ENCODE measurements around the gene PCDHGB1.
"Not testable (repeated sequence)": the region's sequence is repeated elsewhere in the genome, so short reads cannot be mapped to it uniquely, and the experiment has no call there.

Gene PCDHGB1

DNA sequence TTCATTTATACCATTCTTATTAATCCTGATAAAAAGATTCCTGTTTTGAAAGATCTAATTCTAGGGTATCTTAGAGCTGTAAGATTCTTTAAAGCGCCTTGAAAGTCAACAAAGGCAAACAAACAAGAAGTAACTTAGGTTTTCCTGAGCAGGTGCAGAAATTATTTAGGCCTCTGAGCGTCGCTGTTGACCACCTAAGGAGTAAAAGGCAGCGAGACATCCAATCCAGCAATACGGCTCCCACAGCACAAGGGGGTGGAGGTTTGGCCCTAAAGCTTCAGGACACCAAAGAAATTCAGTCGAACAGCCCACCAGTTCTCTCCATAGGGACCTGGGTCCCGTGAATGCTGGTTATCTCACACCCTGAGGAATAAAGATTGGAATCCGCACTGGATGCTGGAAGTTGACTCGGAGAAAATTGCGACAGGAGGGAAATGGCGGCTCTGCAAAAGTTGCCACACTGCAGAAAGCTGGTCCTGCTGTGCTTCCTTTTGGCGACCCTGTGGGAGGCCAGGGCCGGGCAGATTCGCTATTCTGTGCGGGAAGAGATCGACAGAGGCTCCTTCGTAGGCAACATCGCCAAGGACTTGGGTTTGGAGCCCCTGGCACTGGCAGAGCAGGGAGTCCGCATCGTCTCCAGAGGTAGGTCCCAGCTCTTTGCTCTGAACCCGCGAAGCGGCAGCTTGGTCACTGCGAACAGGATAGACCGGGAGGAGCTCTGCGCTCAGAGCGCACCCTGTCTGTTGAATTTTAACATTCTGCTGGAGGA lies 11.2 kb upstream of the PCDHGB1 start, which contains the start of gene PCDHGA2:
TSS of gene PCDHGA2 (plus strand) at position 223 of the 769 bp plus-strand sequence.
- peak within 1 kb of the TSS; percentile 47 for H3K4me3 ChIP-seq (ENCODE audit: low read length)
- TF ChIP-seq, protein P1, sequence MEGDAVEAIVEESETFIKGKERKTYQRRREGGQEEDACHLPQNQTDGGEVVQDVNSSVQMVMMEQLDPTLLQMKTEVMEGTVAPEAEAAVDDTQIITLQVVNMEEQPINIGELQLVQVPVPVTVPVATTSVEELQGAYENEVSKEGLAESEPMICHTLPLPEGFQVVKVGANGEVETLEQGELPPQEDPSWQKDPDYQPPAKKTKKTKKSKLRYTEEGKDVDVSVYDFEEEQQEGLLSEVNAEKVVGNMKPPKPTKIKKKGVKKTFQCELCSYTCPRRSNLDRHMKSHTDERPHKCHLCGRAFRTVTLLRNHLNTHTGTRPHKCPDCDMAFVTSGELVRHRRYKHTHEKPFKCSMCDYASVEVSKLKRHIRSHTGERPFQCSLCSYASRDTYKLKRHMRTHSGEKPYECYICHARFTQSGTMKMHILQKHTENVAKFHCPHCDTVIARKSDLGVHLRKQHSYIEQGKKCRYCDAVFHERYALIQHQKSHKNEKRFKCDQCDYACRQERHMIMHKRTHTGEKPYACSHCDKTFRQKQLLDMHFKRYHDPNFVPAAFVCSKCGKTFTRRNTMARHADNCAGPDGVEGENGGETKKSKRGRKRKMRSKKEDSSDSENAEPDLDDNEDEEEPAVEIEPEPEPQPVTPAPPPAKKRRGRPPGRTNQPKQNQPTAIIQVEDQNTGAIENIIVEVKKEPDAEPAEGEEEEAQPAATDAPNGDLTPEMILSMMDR (conservative IDR thresholded peaks at IDR 0.05; ENCODE audit: low read length): peak; percentile 66
- DNase-seq (ENCODE audit: low read depth): peak; percentile 64

DNA sequence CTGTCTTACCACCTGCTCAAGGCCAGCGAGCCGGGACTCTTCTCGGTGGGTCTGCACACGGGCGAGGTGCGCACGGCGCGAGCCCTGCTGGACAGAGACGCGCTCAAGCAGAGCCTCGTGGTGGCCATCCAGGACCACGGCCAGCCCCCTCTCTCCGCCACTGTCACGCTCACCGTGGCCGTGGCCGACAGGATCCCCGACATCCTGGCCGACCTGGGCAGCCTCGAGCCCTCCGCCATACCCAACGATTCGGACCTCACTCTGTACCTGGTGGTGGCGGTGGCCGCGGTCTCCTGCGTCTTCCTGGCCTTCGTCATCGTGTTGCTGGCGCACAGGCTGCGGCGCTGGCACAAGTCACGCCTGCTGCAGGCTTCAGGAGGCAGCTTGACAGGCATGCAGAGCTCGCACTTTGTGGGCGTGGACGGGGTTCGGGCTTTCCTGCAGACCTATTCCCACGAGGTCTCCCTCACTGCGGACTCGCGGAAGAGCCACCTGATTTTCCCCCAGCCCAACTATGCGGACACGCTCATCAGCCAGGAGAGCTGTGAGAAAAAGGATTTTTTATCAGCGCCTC lies 9.0 kb upstream of the PCDHGB1 start:
- not testable (repeated sequence) for H3K4me3 ChIP-seq (ENCODE audit: low read length); DNase-seq (ENCODE audit: low read depth)

DNA sequence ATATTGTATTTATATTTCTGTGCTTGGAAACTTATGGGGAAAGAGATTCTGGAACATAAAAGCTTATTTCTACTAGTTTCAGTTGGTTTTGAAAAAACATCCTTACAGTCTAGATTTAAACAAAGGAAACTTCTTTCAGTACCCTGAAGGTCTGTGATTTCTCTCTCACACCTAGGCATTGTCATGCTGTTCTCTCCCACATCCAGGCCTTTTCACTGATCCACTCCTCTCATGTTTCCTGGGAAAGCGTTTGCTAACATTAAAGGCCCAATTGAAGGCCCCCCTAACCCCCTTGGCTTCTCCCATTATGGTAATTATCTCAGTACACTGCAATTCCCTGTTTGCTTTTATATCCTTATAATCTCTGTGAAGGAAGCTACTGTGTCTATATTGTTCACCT lies 7.1 kb upstream of the PCDHGB1 start:
- H3K4me3 ChIP-seq (ENCODE audit: low read length): no peak overlapping the region

DNA sequence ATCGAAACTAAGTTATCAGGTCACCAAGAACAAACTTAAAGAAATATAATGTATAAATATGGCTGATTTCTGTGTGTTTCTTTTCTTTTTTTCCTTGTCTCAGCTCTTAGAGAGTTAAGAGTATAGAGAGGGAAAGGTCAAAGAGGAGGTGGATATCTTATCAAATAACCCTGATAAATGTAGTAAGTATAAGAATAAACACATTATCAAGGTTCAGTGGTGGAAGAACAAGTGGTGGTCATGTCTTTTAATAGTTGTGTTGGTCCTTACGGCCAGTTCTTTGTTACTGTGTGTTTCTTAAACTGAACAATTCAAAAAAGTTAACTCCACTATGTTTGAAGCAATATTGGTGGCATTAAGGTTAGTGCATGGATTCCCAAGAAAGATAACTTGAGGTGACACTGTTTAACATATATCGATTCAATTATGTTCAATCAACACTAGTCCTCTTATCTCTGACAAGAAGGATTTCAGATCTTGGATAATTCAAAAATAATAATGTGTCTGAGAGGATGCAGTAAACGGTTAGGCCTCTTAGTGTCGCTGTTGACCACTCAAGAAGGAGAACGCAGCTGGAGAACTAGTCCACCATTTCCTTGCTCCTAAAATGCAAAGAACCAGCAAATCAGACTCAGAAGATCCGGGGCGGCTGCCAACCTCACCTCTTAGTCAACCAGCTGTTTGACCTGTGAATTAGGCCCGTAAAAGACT lies 6.5 kb upstream of the PCDHGB1 start, which contains the start of gene PCDHGA3:
TSS of gene PCDHGA3 (plus strand) at position 588 of the 711 bp plus-strand sequence. CDS start 205 bp downstream, outside the sequence.
- TF ChIP-seq, protein P1 (conservative IDR thresholded peaks at IDR 0.05; ENCODE audit: low read length): peak; percentile 57
- peak; percentile 53 for DNase-seq (ENCODE audit: low read depth)
- H3K4me3 ChIP-seq (ENCODE audit: low read length): peak within 1 kb of the TSS; percentile 48

More for the DNA sequence above, 7.1 kb upstream of the PCDHGB1 start:
- DNase-seq (ENCODE audit: low read depth): no peak
- TF ChIP-seq, protein P1 (conservative IDR thresholded peaks at IDR 0.05; ENCODE audit: low read length): no peak

DNA sequence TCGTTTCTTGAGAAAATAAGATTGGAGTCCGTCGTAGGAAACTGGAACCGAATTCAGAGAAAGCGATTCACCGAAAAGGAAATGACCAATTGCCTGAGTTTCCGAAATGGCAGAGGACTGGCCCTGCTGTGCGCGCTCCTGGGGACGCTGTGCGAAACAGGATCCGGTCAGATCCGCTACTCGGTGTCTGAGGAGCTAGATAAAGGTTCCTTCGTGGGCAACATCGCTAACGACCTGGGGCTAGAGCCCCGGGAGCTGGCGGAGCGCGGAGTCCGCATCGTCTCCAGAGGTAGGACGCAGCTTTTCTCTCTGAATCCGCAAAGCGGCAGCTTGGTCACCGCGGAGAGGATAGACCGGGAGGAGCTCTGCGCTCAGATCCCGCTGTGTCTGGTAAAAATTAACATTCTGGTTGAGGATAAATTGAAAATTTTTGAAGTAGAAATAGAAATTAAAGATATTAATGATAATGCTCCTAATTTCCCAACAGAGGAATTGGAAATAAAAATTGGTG lies 5.9 kb upstream of the PCDHGB1 start:
- TF ChIP-seq, protein P1 (conservative IDR thresholded peaks at IDR 0.05; ENCODE audit: low read length): no peak
- no peak for DNase-seq (ENCODE audit: low read depth)
- peak overlapping the region; percentile 48 for H3K4me3 ChIP-seq (ENCODE audit: low read length)

DNA sequence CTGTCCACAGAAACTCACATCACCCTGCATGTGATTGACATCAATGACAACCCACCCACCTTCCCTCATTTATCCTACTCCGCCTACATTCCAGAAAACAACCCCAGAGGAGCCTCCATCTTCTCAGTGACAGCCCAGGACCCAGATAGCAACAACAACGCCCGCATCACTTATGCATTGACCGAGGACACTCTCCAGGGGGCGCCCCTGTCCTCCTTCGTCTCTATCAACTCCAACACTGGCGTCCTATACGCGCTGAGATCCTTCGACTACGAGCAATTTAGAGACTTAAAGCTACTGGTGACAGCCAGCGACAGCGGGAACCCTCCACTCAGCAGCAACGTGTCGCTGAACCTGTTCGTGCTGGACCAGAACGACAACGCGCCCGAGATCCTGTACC lies 4.6 kb upstream of the PCDHGB1 start:
- no peak for DNase-seq (ENCODE audit: low read depth)
- no peak overlapping the region for H3K4me3 ChIP-seq (ENCODE audit: low read length)
- TF ChIP-seq, protein P1 (conservative IDR thresholded peaks at IDR 0.05; ENCODE audit: low read length): no peak

DNA sequence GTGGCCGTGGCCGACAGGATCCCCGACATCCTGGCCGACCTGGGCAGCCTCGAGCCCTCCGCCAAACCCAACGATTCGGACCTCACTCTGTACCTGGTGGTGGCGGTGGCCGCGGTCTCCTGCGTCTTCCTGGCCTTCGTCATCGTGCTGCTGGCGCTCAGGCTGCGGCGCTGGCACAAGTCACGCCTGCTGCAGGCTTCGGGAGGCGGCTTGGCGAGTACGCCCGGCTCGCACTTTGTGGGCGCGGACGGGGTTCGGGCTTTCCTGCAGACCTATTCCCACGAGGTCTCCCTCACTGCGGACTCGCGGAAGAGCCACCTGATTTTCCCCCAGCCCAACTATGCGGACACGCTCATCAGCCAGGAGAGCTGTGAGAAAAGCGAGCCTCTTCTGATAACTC lies 3.9 kb upstream of the PCDHGB1 start:
- H3K4me3 ChIP-seq (ENCODE audit: low read length); DNase-seq (ENCODE audit: low read depth): not testable (repeated sequence)
